A549 (cell line): Measurements from ENCODE around the gene ADSL.

Source experiments
- GATA3 ChIP-seq: IDR thresholded peaks from 2 replicates; pipeline ENCODE4 v1.6.1; 2012; ENCODE audit warnings: borderline replicate concordance
- KDM1A ChIP-seq: fragments of 200-600 bp; sonication (generic); IDR thresholded peaks from 2 replicates; pipeline ENCODE4 v1.6.1; 2016; ENCODE audit warnings: low read depth, mild to moderate bottlenecking
- TF ChIP-seq, protein P1 (sequence below): fragments of >200 bp; sonication (Bioruptor Twin); formaldehyde crosslinking; IDR thresholded peaks from 3 replicates; pipeline ENCODE4 v1.5.1; 2016
- TF ChIP-seq, protein P2 (sequence below): fragments of 200-600 bp; sonication (generic); IDR thresholded peaks from 2 replicates; pipeline ENCODE4 v1.6.1; 2016; ENCODE audit warnings: antibody characterized with exemption, mild to moderate bottlenecking, moderate library complexity

- TF ChIP-seq GATA3: no peak
- TF ChIP-seq, protein P1, sequence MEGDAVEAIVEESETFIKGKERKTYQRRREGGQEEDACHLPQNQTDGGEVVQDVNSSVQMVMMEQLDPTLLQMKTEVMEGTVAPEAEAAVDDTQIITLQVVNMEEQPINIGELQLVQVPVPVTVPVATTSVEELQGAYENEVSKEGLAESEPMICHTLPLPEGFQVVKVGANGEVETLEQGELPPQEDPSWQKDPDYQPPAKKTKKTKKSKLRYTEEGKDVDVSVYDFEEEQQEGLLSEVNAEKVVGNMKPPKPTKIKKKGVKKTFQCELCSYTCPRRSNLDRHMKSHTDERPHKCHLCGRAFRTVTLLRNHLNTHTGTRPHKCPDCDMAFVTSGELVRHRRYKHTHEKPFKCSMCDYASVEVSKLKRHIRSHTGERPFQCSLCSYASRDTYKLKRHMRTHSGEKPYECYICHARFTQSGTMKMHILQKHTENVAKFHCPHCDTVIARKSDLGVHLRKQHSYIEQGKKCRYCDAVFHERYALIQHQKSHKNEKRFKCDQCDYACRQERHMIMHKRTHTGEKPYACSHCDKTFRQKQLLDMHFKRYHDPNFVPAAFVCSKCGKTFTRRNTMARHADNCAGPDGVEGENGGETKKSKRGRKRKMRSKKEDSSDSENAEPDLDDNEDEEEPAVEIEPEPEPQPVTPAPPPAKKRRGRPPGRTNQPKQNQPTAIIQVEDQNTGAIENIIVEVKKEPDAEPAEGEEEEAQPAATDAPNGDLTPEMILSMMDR: no peak
- TF ChIP-seq KDM1A: no peak
- TF ChIP-seq, protein P2, sequence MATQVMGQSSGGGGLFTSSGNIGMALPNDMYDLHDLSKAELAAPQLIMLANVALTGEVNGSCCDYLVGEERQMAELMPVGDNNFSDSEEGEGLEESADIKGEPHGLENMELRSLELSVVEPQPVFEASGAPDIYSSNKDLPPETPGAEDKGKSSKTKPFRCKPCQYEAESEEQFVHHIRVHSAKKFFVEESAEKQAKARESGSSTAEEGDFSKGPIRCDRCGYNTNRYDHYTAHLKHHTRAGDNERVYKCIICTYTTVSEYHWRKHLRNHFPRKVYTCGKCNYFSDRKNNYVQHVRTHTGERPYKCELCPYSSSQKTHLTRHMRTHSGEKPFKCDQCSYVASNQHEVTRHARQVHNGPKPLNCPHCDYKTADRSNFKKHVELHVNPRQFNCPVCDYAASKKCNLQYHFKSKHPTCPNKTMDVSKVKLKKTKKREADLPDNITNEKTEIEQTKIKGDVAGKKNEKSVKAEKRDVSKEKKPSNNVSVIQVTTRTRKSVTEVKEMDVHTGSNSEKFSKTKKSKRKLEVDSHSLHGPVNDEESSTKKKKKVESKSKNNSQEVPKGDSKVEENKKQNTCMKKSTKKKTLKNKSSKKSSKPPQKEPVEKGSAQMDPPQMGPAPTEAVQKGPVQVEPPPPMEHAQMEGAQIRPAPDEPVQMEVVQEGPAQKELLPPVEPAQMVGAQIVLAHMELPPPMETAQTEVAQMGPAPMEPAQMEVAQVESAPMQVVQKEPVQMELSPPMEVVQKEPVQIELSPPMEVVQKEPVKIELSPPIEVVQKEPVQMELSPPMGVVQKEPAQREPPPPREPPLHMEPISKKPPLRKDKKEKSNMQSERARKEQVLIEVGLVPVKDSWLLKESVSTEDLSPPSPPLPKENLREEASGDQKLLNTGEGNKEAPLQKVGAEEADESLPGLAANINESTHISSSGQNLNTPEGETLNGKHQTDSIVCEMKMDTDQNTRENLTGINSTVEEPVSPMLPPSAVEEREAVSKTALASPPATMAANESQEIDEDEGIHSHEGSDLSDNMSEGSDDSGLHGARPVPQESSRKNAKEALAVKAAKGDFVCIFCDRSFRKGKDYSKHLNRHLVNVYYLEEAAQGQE: no peak
Measured at GRCh38 chr22:40352763-40353162, 6.5 kb downstream of the ADSL start.
